ENCODE data around the gene NPDC1.

- TF ChIP-seq CTCF (IDR thresholded peaks at IDR 0.05) (no peak), EZH2 (IDR thresholded peaks at IDR 0.05; ENCODE audit: borderline replicate concordance, insufficient read depth, low read depth, low read length, poor library complexity, severe bottlenecking) (no peak)
Measured at GRCh38 chr9:137022662-137023008, 23.3 kb downstream of the NPDC1 start.

Measured in B cell (primary cell).